Measurements from ENCODE around the gene BPIFB3. TPM values are rescaled to one million over a fixed set of nuclear protein-coding genes. Genes with fewer than 3 reads are reported as not detected.

The BPIFB3 gene
- total RNA-seq, 2 donors from 2014 or later = not detected

DNA sequence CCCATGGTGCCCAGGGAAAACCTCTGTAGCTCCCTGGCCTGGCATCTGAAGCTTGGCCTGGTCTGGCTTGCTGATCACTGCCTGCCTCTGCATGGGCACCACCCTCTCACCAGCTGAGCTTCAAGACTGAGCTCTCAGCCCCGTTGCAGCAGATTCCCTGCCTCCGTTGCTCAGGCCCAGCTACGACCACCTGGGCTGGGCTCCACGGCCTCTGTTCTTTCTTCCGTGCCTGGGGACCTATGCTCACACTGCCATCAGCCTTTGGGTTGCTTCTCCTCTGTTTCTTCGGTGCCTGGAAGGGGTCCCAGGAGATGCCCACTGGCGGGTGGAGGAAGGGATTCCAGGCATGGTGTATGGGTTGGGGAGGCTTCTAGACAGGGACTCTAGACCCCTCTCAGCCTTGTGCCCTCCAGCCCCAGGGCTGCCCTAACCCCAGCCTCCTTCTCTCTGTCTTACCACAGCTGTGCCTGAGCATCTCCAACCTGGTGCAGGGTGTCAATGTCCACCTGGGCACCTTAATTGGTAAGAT is 37.1 kb upstream of the BPIFB3 start:
- H3K4me3 Mint-ChIP-seq = no peak overlapping the region
- peaks cover 26% of the 10 kb centered on the region for H3K27me3 Mint-ChIP-seq (ENCODE audit: insufficient read depth)
- no peak for DNase-seq
- no peak overlapping the region for H3K27ac Mint-ChIP-seq
- no peak overlapping the region for H3K4me3 ChIP-seq (ENCODE audit: low read length)
- no peaks in the 10 kb centered on the region for H3K36me3 Mint-ChIP-seq (ENCODE audit: low read depth)
- H3K36me3 ChIP-seq (ENCODE audit: control insufficient read depth, insufficient read depth, low read length) = no peaks in the 10 kb centered on the region
- 93 to 94% methylated on average over 5 to 7 of the region's 7 CpGs for WGBS, 2 experiments (ENCODE audit: insufficient coverage in 1 of 2, insufficient read length in 1 of 2)
- TF ChIP-seq, protein P1, sequence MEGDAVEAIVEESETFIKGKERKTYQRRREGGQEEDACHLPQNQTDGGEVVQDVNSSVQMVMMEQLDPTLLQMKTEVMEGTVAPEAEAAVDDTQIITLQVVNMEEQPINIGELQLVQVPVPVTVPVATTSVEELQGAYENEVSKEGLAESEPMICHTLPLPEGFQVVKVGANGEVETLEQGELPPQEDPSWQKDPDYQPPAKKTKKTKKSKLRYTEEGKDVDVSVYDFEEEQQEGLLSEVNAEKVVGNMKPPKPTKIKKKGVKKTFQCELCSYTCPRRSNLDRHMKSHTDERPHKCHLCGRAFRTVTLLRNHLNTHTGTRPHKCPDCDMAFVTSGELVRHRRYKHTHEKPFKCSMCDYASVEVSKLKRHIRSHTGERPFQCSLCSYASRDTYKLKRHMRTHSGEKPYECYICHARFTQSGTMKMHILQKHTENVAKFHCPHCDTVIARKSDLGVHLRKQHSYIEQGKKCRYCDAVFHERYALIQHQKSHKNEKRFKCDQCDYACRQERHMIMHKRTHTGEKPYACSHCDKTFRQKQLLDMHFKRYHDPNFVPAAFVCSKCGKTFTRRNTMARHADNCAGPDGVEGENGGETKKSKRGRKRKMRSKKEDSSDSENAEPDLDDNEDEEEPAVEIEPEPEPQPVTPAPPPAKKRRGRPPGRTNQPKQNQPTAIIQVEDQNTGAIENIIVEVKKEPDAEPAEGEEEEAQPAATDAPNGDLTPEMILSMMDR (conservative IDR thresholded peaks at IDR 0.05) = no peak
- H3K9me3 Mint-ChIP-seq = no peaks in the 10 kb centered on the region
- H3K27ac ChIP-seq (ENCODE audit: low read depth, low read length) = no peak overlapping the region
- no peak overlapping the region for H3K9ac ChIP-seq (ENCODE audit: extremely low read depth, low read length, poor library complexity, severe bottlenecking)
- no peaks in the 10 kb centered on the region for H3K27me3 ChIP-seq (ENCODE audit: control insufficient read depth, insufficient read depth, low read length, poor library complexity, severe bottlenecking)
- H3K4me1 ChIP-seq (ENCODE audit: control insufficient read depth, insufficient read depth, low read length) = no peaks in the 10 kb centered on the region
- peaks cover 14% of the 10 kb centered on the region for H3K4me1 Mint-ChIP-seq
- H3K9me3 ChIP-seq (ENCODE audit: control insufficient read depth, low read length) = no peaks in the 10 kb centered on the region

DNA sequence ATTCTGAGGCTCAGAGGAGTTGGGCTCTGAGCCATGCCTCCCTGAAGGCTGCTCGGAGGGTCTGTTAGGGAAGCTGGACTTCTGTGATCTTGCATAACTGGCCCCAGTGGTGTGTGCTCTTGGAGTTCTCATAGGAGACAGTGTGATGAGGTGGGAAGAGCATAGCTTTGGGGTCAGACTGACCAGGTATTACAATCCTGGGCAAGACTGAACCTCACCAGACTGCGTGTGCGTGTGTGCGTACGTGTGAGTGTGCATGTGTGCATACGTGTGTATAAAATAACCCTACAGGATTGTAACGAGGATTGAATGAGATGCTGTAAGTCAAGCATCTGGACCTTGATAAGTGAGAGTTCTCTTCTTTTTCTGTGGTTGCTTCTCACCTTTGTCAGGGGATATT is 36.2 kb upstream of the BPIFB3 start:
- TF ChIP-seq, protein P1 (conservative IDR thresholded peaks at IDR 0.05) = no peak
- H3K36me3 Mint-ChIP-seq (ENCODE audit: low read depth) = no peaks in the 10 kb centered on the region
- no peak overlapping the region for H3K27ac Mint-ChIP-seq

GRCh38 chr20:33018169-33018931 is 35.4 kb upstream of the BPIFB3 start:
- Mint-ChIP-seq H3K9me3 (no peaks in the 10 kb centered on the region), H3K4me1 (peaks cover 14% of the 10 kb centered on the region), H3K36me3 (ENCODE audit: low read depth) (no peaks in the 10 kb centered on the region), H3K4me3 (no peak overlapping the region), H3K27me3 (ENCODE audit: insufficient read depth) (peaks cover 26% of the 10 kb centered on the region), H3K27ac (no peak overlapping the region)
- Histone ChIP-seq H3K27me3 (ENCODE audit: control insufficient read depth, insufficient read depth, low read length, poor library complexity, severe bottlenecking) (no peaks in the 10 kb centered on the region), H3K4me3 (ENCODE audit: low read length) (no peak overlapping the region), H3K9ac (ENCODE audit: extremely low read depth, low read length, poor library complexity, severe bottlenecking) (no peak overlapping the region), H3K27ac (ENCODE audit: low read depth, low read length) (no peak overlapping the region), H3K9me3 (ENCODE audit: control insufficient read depth, low read length) (no peaks in the 10 kb centered on the region), H3K36me3 (ENCODE audit: control insufficient read depth, insufficient read depth, low read length) (no peaks in the 10 kb centered on the region), H3K4me1 (ENCODE audit: control insufficient read depth, insufficient read depth, low read length) (no peaks in the 10 kb centered on the region)
- 92 to 93% methylated on average over 5 to 14 of the region's 14 CpGs for WGBS, 2 experiments (ENCODE audit: insufficient coverage in 1 of 2, insufficient read length in 1 of 2)
- TF ChIP-seq, protein P1 (conservative IDR thresholded peaks at IDR 0.05) = no peak
- DNase-seq = no peak

More for the DNA sequence above, 36.2 kb upstream of the BPIFB3 start:
- Mint-ChIP-seq H3K4me1 (peaks cover 14% of the 10 kb centered on the region), H3K27me3 (ENCODE audit: insufficient read depth) (peaks cover 26% of the 10 kb centered on the region), H3K9me3 (no peaks in the 10 kb centered on the region), H3K4me3 (no peak overlapping the region)
- Histone ChIP-seq H3K27ac (ENCODE audit: low read depth, low read length) (no peak overlapping the region), H3K9ac (ENCODE audit: extremely low read depth, low read length, poor library complexity, severe bottlenecking) (no peak overlapping the region), H3K9me3 (ENCODE audit: control insufficient read depth, low read length) (no peaks in the 10 kb centered on the region), H3K4me1 (ENCODE audit: control insufficient read depth, insufficient read depth, low read length) (no peaks in the 10 kb centered on the region), H3K36me3 (ENCODE audit: control insufficient read depth, insufficient read depth, low read length) (no peaks in the 10 kb centered on the region), H3K4me3 (ENCODE audit: low read length) (no peak overlapping the region), H3K27me3 (ENCODE audit: control insufficient read depth, insufficient read depth, low read length, poor library complexity, severe bottlenecking) (no peaks in the 10 kb centered on the region)
- DNase-seq = no peak
- 93 to 95% methylated on average over 5 to 7 of the region's 7 CpGs for WGBS, 2 experiments (ENCODE audit: insufficient coverage in 1 of 2, insufficient read length in 1 of 2)

All from endodermal cell (in vitro differentiated cells).